Heart left ventricle (tissue), 13 donors: ENCODE results near the gene TICAM2.

Experiments used
- CTCF ChIP-seq, 12 donors: fragments of 200-600 bp; sonication (generic) in 4 of 12; IDR thresholded peaks; one replicate each; pipeline versions ENCODE4 v1.5.0 to v1.8.0; 2018 to 2022; ENCODE audit warnings: antibody characterized with exemption in 12 of 12, mild to moderate bottlenecking in 5 of 12
- POLR2A ChIP-seq, 2 donors: fragments of 450-650 bp; IDR thresholded peaks; one replicate each; pipeline ENCODE4 v1.6.1; 2017; ENCODE audit warnings: antibody characterized with exemption in 2 of 2, mild to moderate bottlenecking in 2 of 2, moderate library complexity in 2 of 2
- donor health status: ischemic (EF 13 %, LVEDD 7.1; RV severe dilation, severe dysfunction).
- donor health status: DM: no; HTN: yes; CAD: no.
- donor health status: DM: no; HTN: no; CAD: no.
- donor health status: ischemic (EF 25% LVEDD 6.9; RV normal size, moderate dysfunction).
- donor health status: ischemic (EF 25% LVEDD 5.7; RV mildly dilated, moderate dysfunction).
- donor health status: ischemic (EF 35%, LVEDD 5.7; RV mildly dilated, moderate dysfunction).
- donor health status: nonischemic (EF 11% LVEDD 7.7; RV severe dilation, severe dysfunction).
- donor health status: DM: yes; HTN: yes; CAD: no.
- donor health status: PGD.
- donor health status: ischemic (EF 29% LVEDD 5.4; RV normal size, mild dysfunction).
- donor health status: nonischemic (EF 23%, LVEDD 6.1; RV moderate dilation, normal function).

- TF ChIP-seq CTCF (IDR thresholded peaks at IDR 0.05) (no peak), POLR2A (IDR thresholded peaks at IDR 0.05) (no peak)
These were observed 45.8 kb upstream of the TICAM2 start for GRCh38 chr5:115648056-115648455.
